ENCODE measurements around the gene CRYBB3. TPM values are rescaled to one million over a fixed set of nuclear protein-coding genes. Genes with fewer than 3 reads are reported as not detected.

The CRYBB3 gene
- total RNA-seq, 1 donor from 2014 or later: 0.27 TPM

DNA sequence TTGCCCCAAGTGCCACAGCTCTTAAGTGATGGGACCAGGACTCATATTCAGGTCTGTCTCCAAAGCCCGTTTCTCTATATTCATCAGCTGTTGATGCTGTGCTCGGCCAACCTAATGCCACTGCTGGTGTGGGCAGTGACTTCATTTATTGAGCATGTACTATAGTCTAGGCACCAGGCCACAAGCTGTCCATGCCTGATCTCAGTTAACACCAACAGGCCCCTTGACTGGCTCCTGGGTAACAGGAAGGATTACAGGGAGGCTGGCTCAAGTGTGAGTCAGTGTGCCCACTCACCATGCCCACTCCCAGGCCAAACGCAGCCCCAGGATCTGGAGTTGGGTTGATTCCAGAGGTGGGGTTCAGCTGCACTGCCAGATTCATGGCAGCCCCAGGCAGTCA, 11.1 kb downstream of the CRYBB3 start:
- H3K36me3 Mint-ChIP-seq: no peaks in the 10 kb centered on the region
- H3K27ac Mint-ChIP-seq: no peak overlapping the region
- TF ChIP-seq, protein P1, sequence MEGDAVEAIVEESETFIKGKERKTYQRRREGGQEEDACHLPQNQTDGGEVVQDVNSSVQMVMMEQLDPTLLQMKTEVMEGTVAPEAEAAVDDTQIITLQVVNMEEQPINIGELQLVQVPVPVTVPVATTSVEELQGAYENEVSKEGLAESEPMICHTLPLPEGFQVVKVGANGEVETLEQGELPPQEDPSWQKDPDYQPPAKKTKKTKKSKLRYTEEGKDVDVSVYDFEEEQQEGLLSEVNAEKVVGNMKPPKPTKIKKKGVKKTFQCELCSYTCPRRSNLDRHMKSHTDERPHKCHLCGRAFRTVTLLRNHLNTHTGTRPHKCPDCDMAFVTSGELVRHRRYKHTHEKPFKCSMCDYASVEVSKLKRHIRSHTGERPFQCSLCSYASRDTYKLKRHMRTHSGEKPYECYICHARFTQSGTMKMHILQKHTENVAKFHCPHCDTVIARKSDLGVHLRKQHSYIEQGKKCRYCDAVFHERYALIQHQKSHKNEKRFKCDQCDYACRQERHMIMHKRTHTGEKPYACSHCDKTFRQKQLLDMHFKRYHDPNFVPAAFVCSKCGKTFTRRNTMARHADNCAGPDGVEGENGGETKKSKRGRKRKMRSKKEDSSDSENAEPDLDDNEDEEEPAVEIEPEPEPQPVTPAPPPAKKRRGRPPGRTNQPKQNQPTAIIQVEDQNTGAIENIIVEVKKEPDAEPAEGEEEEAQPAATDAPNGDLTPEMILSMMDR (IDR thresholded peaks at IDR 0.05; ENCODE audit: unreplicated experiment): no peak

DNA sequence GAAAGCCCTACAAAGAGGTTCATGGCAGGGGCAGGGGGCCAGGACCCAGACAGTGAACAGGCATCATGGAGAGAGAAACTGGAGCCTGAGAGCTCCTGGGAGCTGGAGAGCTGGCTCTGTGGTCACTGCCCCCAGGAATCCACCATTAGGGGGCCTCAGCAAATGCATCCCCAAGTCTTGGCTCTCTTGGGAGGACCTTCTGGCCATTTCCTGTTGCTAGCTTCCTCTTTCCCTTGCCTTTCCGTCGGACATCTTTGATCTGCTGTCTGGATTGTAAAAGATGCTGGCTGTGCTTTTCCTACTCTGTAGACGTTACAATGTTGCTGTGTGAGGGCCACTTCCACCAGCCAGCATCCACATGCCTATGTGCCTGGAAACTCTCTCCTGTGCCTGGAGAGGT, 12.7 kb downstream of the CRYBB3 start:
- peaks cover 4% of the 10 kb centered on the region for H3K27me3 Mint-ChIP-seq (ENCODE audit: low read depth)
- H3K4me3 Mint-ChIP-seq: no peak overlapping the region
- no peak for DNase-seq (ENCODE audit: low spot score in 2 of 2, unreplicated experiment in 2 of 2)
- H3K27ac Mint-ChIP-seq: no peak overlapping the region
- no peaks in the 10 kb centered on the region for H3K4me1 Mint-ChIP-seq
- TF ChIP-seq, protein P1 (IDR thresholded peaks at IDR 0.05; ENCODE audit: unreplicated experiment): no peak
- peaks cover 9% of the 10 kb centered on the region for H3K9me3 Mint-ChIP-seq
- H3K36me3 Mint-ChIP-seq: no peaks in the 10 kb centered on the region

More for the DNA sequence above, 11.1 kb downstream of the CRYBB3 start:
- DNase-seq (ENCODE audit: low spot score in 2 of 2, unreplicated experiment in 2 of 2): no peak
- peaks cover 9% of the 10 kb centered on the region for H3K9me3 Mint-ChIP-seq
- H3K4me3 Mint-ChIP-seq: no peak overlapping the region
- no peaks in the 10 kb centered on the region for H3K27me3 Mint-ChIP-seq (ENCODE audit: low read depth)
- H3K4me1 Mint-ChIP-seq: no peaks in the 10 kb centered on the region

DNA sequence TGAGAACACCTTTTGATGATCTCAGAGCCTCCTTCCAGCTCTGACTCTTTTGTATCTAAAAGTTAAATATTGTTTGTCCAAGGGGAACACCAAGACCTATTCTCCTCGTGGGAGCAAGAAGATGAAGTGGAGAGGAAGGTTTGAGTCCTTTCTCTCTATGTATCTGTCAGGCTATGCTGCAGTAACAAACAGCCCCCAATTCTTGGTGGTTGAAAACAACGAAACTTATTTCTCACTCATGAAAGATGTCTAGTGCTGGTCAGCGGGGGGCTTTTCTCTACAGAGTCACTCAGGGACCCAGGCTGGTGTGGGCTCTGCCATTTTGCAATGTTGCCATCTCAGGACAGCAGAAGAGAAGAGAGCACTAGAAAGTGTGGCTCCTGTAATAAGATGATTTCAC, 13.6 kb downstream of the CRYBB3 start:
- no peaks in the 10 kb centered on the region for H3K36me3 Mint-ChIP-seq
- H3K9me3 Mint-ChIP-seq: peaks cover 9% of the 10 kb centered on the region
- peaks cover 7% of the 10 kb centered on the region for H3K27me3 Mint-ChIP-seq (ENCODE audit: low read depth)
- no peak overlapping the region for H3K27ac Mint-ChIP-seq
- TF ChIP-seq, protein P1 (IDR thresholded peaks at IDR 0.05; ENCODE audit: unreplicated experiment): no peak
- DNase-seq (ENCODE audit: low spot score in 2 of 2, unreplicated experiment in 2 of 2): no peak
- no peak overlapping the region for H3K4me3 Mint-ChIP-seq
- no peaks in the 10 kb centered on the region for H3K4me1 Mint-ChIP-seq

DNA sequence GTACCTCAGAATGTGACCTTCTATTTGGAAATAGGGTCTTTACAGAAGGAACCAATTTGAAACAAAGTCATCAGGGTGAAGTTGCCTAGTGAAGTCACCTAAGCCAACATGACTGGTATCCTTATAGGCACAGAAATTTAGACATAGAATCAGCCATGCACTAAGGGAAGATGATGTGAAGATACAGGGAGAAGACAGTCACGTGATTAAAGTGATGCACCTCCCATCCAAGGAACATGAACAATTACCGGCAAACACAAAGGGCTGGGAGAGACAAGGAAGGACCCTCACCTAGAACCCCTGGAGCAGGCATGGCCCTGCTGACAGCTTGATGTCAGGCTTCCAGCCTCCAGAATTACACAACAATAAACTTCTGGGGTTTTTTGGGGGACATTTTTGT, 16.6 kb downstream of the CRYBB3 start:
- TF ChIP-seq, protein P1 (IDR thresholded peaks at IDR 0.05; ENCODE audit: unreplicated experiment): no peak
- peaks cover 30% of the 10 kb centered on the region for H3K27me3 Mint-ChIP-seq (ENCODE audit: low read depth)
- H3K9me3 Mint-ChIP-seq: peaks cover 9% of the 10 kb centered on the region
- H3K4me3 Mint-ChIP-seq: no peak overlapping the region
- H3K4me1 Mint-ChIP-seq: no peaks in the 10 kb centered on the region
- DNase-seq (ENCODE audit: low spot score in 2 of 2, unreplicated experiment in 2 of 2): no peak
- H3K36me3 Mint-ChIP-seq: no peaks in the 10 kb centered on the region
- H3K27ac Mint-ChIP-seq: no peak overlapping the region

DNA sequence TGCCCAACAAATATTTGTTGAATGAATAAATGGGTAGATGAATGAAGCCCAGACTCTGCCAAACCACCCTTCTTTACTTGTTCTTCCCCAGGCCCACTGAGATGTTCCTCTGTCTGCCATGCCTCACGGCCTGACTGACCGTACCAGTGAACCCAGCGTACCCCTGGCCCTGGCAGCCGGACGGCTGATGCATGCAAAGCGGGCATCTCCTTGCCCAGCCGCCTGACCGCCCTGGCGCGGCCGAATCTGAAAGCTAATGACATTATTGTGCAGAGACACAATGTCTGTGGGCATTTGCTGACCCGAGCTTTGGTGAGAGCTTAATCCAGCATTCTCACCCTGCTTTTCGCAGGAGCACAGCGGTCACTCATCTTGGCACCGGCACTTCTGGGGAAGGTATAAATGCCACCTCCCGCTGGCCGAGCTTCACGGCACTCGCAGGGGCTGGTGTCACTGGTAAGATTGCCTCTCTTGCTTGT, 19.6 kb downstream of the CRYBB3 start, which contains the start of gene CRYBB2:
Gene CRYBB2, plus strand, starts transcription at position 429 of the 479 bp plus-strand sequence. CDS start 1,791 bp downstream, outside the sequence.
- Mint-ChIP-seq H3K36me3 (no peaks in the 10 kb centered on the region), H3K4me3 (no peak within 1 kb of the TSS), H3K9me3 (no peaks in the 10 kb centered on the region), H3K27me3 (ENCODE audit: low read depth) (peaks cover 48% of the 10 kb centered on the region), H3K4me1 (no peaks in the 10 kb centered on the region), H3K27ac (no peak within 1 kb of the TSS)
- TF ChIP-seq, protein P1 (IDR thresholded peaks at IDR 0.05; ENCODE audit: unreplicated experiment): no peak
- DNase-seq (ENCODE audit: low spot score in 2 of 2, unreplicated experiment in 2 of 2): no peak

Data from mesothelial cell of epicardium (in vitro differentiated cells).